ENCODE measurements around the gene STX16. TPM values are rescaled to one million over a fixed set of nuclear protein-coding genes. Genes with fewer than 3 reads are reported as not detected.

Gene STX16, protein sequence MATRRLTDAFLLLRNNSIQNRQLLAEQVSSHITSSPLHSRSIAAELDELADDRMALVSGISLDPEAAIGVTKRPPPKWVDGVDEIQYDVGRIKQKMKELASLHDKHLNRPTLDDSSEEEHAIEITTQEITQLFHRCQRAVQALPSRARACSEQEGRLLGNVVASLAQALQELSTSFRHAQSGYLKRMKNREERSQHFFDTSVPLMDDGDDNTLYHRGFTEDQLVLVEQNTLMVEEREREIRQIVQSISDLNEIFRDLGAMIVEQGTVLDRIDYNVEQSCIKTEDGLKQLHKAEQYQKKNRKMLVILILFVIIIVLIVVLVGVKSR
- 18.4 and 30.7 TPM in 2 replicates for total RNA-seq (2014; rRNA removed; shearing (Covaris generic))

DNA sequence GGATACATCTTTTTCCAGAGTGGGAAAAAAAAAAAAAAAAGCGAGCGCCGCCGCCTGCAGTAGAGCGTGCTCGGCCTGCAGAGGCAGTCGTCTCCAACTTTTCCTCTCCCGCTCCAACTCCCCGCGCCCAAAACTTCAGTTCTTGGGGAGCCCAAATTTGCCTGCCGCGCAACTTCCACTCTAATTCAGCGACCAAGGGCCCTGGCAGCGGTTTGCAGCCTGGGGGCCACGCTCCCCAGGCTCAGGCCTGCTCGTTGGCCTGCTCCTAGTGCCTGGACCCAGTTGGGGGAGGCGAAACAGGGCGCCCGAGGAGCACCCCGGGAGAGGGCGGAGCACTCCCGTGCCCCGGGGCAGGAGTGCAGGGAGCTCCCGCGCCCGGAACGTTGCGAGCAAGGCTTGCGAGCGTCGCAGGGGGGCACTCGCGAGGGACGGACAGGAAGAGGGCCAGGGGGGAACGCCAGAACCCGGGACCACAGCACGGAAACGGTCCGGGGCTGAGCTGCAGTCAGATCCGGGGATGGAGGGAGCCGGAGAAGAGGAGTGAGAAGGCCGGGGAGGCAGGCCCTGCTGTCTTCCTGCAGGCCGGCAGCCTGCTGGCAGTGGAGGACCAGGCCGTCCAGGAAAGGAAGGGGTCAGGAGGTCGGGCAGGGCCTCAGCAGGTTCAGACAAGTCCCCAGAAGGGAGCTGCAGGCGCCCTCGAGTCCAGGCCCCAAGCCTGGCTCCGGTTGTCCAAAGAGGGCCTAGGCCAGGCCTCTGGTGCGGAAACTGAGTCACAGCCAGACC, at the start of gene STX16:
TSS of gene STX16 (plus strand) at position 508 of the 783 bp plus-strand sequence. CDS start 724 bp downstream, outside the sequence.
- peaks cover 9% of the 10 kb centered on the region for H3K27me3 ChIP-seq (ENCODE audit: control insufficient read depth, insufficient read depth, low read length)

DNA sequence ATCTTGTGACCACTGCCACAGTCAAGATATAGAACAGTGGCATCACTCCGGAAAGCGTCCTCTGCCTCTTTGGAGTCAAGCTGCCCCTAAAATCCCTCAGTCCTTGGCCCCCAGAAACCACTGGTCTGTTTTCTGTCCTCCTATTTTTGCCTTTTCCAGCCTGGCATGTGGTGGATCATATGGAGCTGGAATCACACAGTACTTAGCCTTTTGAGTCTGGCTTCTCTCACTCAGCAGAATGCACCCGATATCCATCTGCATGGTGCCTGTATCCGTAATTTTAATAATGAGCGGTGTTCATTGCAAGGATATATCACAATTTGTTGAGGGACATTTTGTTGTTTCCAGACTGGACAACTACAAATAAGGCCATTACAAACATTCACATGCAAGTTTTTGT, 49.0 kb upstream of the STX16 start:
- H3K36me3 ChIP-seq (replicated peaks; ENCODE audit: control insufficient read depth, insufficient read depth, low read length), result no peaks in the 10 kb centered on the region
- no peak overlapping the region for H3K4me3 ChIP-seq (ENCODE audit: insufficient read depth, low read depth, low read length)
- H3K27me3 ChIP-seq (ENCODE audit: control insufficient read depth, insufficient read depth, low read length), result no peaks in the 10 kb centered on the region
- DNase-seq, result no peak

More for the DNA sequence above, at the start of gene STX16:
- no peaks in the 10 kb centered on the region for H3K36me3 ChIP-seq (replicated peaks; ENCODE audit: control insufficient read depth, insufficient read depth, low read length)
- DNase-seq, result peak; percentile 97
- peak within 1 kb of the TSS; percentile 96 for H3K4me3 ChIP-seq (ENCODE audit: insufficient read depth, low read depth, low read length)

DNA sequence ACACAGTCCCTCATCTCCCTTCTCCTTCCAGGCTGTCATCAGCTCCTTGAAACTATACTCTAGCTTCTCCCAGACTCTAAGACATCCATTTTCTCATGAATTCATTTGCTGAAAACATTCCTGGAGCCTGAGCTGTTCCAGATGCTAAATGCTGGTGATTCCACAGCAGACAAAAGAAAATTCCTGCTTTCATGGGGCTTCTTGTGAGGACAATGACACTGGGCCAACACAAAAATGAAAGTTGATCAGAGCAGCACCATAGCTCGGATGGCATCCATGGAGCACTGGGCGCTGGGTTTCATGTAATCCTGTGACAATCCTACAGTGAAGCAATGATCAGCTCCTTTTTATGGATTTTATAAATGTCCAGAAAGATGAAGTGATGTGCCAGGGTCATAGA, 47.4 kb upstream of the STX16 start:
- Histone ChIP-seq H3K36me3 (replicated peaks; ENCODE audit: control insufficient read depth, insufficient read depth, low read length) (no peaks in the 10 kb centered on the region), H3K4me3 (ENCODE audit: insufficient read depth, low read depth, low read length) (no peak overlapping the region)
- DNase-seq, result no peak

DNA sequence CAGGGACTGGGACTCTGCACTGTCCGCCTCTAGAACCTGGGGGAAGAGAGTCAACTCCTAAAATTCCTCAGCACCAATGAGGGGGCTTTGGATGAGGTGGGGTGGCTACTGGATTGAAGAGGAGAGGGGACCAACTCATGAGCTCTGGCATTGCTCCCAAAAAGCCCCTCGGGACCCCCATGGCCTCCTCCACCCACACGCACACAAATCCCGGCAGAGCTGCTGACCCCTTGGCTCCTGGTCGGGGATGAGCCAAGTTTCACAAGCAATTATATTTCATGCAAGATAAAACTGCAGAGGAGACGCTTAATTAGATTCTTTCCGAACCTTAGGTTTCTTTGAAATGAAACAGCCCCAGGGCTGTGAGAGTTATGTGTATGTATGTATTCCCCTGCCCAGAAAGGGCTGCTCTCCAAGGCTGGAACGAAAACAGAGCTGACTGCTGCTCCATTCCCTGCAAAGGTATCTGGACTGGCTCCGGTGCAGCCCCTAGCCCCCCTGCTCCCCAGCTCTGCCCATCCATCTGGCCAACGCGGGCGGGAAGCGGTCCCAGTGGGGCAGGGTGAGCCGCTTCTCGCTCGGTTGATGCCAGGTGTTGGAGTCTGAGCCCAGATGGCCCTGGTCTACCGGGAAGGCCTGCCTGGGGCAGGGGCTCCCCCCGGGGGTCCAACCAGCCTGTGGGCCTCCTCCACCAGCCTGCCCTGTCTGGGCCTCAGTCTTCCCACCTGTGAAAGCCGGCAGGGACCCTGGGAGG, 46.8 kb upstream of the STX16 start:
- no peaks in the 10 kb centered on the region; the same call in 1 of the 2 replicates for H3K27me3 ChIP-seq (ENCODE audit: control insufficient read depth, insufficient read depth, low read length)
- no peaks in the 10 kb centered on the region for H3K36me3 ChIP-seq (replicated peaks; ENCODE audit: control insufficient read depth, insufficient read depth, low read length)
- DNase-seq, result no peak

More for the DNA sequence above, 47.4 kb upstream of the STX16 start:
- no peaks in the 10 kb centered on the region for H3K27me3 ChIP-seq (ENCODE audit: control insufficient read depth, insufficient read depth, low read length)

DNA sequence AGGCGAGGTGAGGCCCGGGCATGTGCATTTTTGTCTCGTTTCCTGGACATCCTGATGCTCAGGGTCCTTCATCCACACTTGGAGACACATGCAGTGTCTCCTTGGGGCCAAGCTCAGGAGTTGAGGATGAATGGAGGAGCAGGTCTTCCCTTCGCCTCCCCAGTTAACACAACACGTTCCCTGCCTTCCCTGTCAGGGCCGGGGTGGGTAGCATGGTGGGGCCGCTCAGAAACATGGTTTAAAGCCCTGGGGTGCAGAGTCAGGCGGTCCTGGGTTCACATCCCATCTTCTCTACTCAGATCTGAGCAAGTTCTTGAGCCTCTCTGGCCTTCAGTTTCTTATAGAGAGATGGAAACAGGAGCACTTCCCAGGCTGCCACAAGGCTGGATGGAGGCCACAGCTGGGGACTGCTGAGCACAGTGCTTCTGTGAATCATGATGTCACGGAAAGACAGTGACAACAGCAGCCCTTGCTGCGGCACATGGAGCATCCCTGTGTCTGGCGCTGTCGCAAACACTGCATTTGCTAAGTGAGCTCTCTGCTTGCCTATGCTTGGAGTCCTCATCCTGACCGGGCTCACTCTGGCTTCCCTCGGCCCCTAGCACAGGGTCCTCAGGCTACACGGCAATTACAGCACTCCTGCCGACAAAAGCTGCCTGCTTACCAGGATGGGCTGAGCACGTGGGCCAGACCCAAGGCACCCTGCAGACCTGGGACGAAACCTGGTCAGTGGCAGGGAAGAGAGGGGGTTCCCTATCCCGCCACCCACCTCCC, 45.6 kb upstream of the STX16 start:
- DNase-seq, result no peak
- Histone ChIP-seq H3K4me3 (ENCODE audit: insufficient read depth, low read depth, low read length) (no peak overlapping the region), H3K36me3 (replicated peaks; ENCODE audit: control insufficient read depth, insufficient read depth, low read length) (no peaks in the 10 kb centered on the region), H3K27me3 (ENCODE audit: control insufficient read depth, insufficient read depth, low read length) (no peaks in the 10 kb centered on the region; the same call in 1 of the 2 replicates)

More for the DNA sequence above, 46.8 kb upstream of the STX16 start:
- H3K4me3 ChIP-seq (ENCODE audit: insufficient read depth, low read depth, low read length), result no peak overlapping the region

DNA sequence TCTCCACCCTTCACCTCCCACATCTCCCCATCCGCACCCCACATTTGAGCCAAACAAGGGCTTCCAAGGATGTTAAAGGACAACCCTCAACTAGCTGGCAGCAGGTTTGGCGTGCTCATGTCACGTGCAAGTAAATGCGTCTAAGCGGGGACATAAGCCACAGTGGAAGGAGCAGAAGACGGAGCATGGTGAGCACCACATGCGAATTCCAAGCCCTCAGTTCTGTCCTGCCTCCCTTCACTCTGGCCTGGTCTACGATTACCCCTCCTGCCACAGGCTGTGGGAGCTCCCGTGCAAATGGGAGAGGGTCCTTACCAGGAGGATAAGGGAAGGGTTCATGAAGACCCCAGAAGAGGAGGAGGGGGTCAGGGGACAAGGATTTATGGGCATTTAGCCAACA, 44.9 kb upstream of the STX16 start:
- DNase-seq, result no peak
- Histone ChIP-seq H3K4me3 (ENCODE audit: insufficient read depth, low read depth, low read length) (no peak overlapping the region), H3K36me3 (replicated peaks; ENCODE audit: control insufficient read depth, insufficient read depth, low read length) (no peaks in the 10 kb centered on the region), H3K27me3 (ENCODE audit: control insufficient read depth, insufficient read depth, low read length) (no peaks in the 10 kb centered on the region; the same call in 1 of the 2 replicates)

DNA sequence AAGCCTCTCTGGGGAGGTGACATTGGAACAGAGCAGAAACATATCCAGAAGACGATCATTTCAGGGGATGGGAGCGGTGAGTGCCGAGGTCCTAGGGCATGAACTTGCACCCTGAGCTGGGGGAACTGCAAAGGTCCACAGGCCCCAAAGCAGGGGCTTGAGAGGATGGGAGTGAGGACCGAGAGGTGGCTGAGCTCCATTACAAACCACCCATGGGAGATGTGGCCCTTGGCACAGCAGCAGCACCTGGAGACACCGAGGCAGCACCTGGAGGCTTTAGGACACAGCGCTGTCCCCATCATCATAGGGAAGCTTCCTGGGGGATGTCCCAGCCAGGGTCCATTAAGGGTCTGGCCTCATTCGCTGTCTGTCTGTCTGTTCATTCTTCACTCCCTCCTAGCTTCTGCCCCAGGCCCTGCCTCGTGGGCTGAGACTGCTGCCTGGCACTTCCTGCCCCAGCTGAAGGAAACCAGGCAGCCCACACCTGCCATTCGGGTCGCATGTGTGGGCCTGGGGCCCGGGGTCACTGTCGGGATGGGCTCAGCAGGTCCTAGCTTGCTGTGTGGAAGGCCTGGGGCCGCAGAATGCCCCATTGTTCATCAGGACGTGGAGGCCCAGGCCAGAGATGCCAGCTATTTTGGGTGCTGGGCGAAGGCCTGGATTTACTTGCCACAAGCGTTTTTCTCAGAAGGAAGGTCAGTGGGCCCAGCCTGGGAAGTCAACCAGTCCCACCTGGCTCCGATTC, 42.8 kb upstream of the STX16 start:
- Histone ChIP-seq H3K27me3 (ENCODE audit: control insufficient read depth, insufficient read depth, low read length) (no peaks in the 10 kb centered on the region; the same call in 1 of the 2 replicates), H3K36me3 (replicated peaks; ENCODE audit: control insufficient read depth, insufficient read depth, low read length) (no peaks in the 10 kb centered on the region), H3K4me3 (ENCODE audit: insufficient read depth, low read depth, low read length) (no peak overlapping the region)
- no peak for DNase-seq

DNA sequence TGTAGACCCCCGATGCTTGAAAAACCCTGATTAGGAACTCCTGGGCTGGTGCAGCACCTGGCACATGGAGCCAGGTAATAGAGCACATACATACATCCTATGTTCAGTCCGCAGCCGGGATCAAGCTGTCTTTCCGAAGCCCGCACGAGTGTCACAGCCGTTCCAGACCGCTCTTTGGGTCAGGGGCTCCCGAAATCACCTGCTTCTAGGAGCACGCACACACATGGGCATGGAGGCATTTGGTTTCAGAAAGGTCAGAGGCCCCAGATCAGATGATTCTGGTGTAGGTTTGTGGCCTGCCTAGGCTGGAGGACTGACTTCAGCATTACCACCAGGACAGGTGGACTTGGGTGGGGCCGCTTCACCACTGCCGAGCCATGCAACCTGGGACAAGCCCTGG, 42.1 kb upstream of the STX16 start:
- no peaks in the 10 kb centered on the region for H3K36me3 ChIP-seq (replicated peaks; ENCODE audit: control insufficient read depth, insufficient read depth, low read length)
- no peaks in the 10 kb centered on the region; the same call in 1 of the 2 replicates for H3K27me3 ChIP-seq (ENCODE audit: control insufficient read depth, insufficient read depth, low read length)
- no peak for DNase-seq
- H3K4me3 ChIP-seq (ENCODE audit: insufficient read depth, low read depth, low read length), result no peak overlapping the region

DNA sequence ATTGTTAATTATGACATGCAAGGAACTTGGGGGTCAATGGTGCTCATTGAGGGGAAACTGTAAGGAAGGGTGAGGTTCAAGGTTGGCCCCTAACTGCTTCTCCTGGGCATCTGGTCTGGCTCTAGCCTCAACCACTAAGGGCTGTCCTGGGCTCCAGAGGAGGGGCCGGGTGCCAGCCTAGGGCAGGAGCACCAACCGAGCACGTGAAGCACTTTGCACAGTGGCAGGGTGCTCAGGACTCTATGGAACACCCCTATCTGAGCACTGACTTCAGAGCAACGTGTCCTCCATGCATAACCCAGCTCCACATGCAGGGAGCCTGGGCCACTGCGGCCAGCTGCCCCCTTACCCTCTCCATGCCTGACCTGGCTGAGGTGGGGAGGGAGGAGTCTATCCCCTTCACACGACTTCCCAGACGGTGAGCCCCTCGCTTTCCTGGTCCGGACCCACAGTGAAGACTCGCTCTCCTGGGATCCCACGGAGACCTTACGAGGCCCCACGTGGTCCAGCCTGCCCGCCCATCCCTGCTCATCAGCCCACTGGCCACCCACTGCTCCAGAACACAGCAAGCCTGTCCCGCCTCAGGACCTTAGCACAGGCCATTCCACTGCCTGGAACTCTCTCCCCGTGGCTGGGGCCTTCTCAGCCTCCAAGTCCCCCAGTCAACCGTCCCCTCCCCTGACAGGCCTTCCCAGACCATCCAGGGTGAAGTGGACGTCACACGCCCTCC, 40.8 kb upstream of the STX16 start:
- Histone ChIP-seq H3K36me3 (replicated peaks; ENCODE audit: control insufficient read depth, insufficient read depth, low read length) (no peaks in the 10 kb centered on the region), H3K4me3 (ENCODE audit: insufficient read depth, low read depth, low read length) (no peak overlapping the region), H3K27me3 (ENCODE audit: control insufficient read depth, insufficient read depth, low read length) (no peaks in the 10 kb centered on the region; the same call in 1 of the 2 replicates)
- DNase-seq, result no peak

DNA sequence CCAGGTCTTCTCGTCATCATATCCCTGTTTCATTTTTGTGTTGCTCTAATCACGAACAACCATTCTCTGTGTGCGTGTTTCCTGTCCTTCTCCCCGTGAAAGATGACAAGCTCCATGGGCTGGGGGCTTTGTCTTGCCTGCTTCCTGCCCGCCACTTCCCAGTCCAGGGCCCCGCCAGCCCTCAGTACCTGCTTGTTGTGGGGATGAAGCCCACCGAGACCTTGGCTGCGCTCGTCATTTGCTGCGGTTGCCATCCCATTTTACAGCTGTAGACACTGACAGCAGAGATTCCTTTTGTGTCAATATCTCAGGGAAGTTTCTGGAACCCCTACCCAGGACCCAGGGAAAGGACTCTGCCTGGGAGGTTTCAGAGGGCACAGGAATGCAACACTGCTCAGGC, 40.3 kb upstream of the STX16 start:
- Histone ChIP-seq H3K36me3 (replicated peaks; ENCODE audit: control insufficient read depth, insufficient read depth, low read length) (no peaks in the 10 kb centered on the region), H3K4me3 (ENCODE audit: insufficient read depth, low read depth, low read length) (no peak overlapping the region), H3K27me3 (ENCODE audit: control insufficient read depth, insufficient read depth, low read length) (no peaks in the 10 kb centered on the region; the same call in 1 of the 2 replicates)
- DNase-seq, result no peak

DNA sequence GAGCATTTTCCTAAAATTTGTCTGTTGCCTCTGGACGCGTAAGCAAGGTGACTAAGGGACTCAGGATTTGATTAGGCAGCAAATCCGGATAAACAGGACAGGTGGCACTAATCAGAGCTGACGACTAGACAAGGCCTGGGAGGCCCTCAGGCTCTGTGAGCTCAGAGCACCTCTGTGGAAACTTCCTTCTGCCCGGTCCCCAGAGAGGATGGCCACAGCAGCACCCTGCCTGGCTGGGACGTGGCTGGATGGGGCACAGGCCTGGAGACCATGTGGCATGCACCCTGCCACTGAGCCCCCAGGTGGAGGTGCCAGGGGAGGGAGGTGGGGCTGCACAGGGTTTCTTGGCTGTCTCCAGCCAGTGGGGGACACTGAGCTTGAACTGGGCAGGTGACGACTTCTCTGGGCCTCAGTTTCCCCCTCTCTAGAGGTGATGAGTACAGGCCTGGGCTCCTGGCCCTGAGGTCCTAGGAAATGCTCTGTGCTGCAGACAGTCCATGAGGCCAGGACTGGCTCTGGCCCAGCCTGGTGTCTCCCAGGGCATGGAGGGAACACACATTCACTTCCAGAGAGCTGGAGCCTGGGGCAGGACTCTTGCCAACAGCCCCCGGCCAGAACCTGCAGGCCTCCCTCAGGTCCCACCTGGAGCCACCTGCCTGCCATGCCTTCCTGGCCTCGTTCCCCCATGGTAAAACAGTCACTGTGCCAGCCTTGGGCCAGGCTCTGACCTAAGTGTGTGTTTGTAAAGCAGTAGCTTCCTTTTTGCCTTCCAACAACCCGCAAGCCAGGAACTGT, 39.6 kb upstream of the STX16 start:
- no peak for DNase-seq
- H3K36me3 ChIP-seq (replicated peaks; ENCODE audit: control insufficient read depth, insufficient read depth, low read length), result no peaks in the 10 kb centered on the region
- no peak overlapping the region for H3K4me3 ChIP-seq (ENCODE audit: insufficient read depth, low read depth, low read length)
- no peaks in the 10 kb centered on the region; the same call in 1 of the 2 replicates for H3K27me3 ChIP-seq (ENCODE audit: control insufficient read depth, insufficient read depth, low read length)

DNA sequence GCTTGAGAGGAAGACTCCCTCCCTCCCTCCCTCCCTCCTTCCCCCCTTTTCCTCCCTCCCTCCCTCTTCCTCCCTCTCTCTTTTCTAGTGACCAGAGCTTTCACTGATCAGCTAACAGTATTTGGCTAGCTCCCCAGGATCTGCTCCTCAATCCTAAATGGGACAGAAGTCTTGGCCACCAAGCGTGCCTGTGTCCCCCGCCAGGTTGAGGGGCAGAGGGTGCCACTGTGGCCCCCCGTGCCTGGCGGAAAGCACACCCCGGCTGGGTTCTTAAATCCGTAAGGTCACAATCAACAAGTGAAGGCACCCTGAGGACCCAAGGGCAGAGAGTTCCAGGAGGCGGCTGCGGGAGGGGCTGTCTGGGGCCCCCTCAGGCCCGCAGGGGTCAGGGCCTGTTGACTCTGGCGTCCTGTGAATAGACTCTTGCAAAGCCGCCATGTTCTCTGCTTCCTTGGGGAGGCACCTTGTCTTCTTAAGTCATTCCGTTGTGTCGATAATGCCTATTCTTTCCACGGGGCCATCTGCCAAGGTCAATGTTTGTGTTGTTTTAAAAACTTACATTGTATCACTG, 38.9 kb upstream of the STX16 start:
- H3K36me3 ChIP-seq (replicated peaks; ENCODE audit: control insufficient read depth, insufficient read depth, low read length), result no peaks in the 10 kb centered on the region
- DNase-seq, result no peak
- H3K4me3 ChIP-seq (ENCODE audit: insufficient read depth, low read depth, low read length), result no peak overlapping the region
- no peaks in the 10 kb centered on the region; the same call in 1 of the 2 replicates for H3K27me3 ChIP-seq (ENCODE audit: control insufficient read depth, insufficient read depth, low read length)
